HG03378 (cell line): ENCODE data around the gene RPGRIP1L.

Experiments
- ATAC-seq: cut with Tn5 transposase; IDR thresholded peaks from one replicate; pipeline ENCODE4 v1.9.1; 2021; ENCODE audit warnings: mild to moderate bottlenecking, moderate library complexity; ENCODE audit not compliant: unreplicated experiment

The RPGRIP1L gene

DNA sequence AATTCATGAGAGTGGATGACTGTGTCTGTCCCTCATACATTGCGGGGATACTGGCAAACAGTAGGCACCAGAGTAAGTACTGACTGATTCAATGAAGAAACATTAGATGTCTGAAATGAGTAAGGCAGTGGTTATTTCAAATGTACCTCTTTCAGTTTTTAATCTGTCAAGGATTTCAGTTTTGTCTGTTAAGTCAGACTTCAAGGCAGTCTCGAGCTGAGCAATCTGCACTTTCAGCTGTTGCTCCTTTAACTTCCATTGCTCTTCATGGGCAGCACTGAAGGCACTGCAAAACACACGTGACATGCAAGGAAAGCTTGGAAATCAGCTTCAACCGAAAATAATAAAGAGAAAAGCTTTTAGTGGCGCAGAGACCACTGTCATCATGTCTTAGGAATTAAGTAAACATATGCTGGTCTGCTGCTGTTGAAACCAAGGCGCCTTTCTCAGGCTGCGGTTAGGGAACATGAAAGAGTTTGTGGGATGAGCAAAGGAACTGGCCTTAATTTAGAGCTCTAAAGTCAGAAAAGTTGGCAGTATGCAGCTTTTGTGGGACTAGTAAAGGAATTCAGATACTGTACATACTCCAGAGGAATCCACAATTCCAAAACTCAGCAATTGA, 38.8 kb downstream of the RPGRIP1L start:
- no peak for ATAC-seq

- no peak for ATAC-seq
Measured at GRCh38 chr16:53662072-53662471, 41.6 kb downstream of the RPGRIP1L start.

- ATAC-seq: no peak
Measured at GRCh38 chr16:53654946-53655345, 48.7 kb downstream of the RPGRIP1L start.

DNA sequence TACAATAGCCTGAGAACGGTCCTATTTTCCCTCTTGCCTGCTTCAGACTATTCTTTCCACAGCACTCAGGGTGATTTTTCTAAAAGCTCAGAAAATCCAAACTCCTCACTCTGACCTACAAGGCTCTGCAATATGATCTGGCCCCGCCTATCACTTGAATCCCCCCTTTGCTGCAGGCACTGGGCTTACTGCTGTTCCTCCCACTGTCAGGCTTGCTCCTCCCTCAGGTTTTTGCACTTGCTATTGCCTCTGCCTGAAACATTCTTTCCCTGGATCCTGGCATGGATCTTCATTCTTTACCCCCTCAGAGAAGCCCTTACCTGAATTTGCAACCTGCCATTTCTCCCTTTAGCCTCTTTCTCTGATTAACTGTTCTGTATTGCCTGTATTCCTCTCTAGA, 52.3 kb downstream of the RPGRIP1L start:
- no peak for ATAC-seq

DNA sequence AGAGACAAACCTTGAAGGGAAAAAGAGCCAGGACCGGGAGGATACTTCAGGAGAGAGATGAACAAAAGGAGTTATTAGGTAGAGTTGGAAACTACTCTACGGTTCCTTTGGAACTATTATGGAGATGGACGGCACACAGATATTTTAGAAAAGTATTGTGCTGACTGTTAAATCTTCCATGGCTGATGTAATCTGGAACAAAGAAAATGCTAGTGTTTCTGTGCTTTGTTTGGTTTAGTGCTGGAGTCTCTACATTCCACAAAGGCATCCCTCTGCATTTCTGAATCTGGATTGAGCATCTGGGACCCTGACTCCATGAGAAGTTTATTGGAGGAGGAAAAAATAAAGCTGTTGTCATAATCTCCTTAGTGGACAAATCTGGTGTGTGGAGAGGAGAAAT, 57.2 kb downstream of the RPGRIP1L start:
- no peak for ATAC-seq

- ATAC-seq: peak; percentile 55
Measured at GRCh38 chr16:53643474-53643873, 60.2 kb downstream of the RPGRIP1L start.

DNA sequence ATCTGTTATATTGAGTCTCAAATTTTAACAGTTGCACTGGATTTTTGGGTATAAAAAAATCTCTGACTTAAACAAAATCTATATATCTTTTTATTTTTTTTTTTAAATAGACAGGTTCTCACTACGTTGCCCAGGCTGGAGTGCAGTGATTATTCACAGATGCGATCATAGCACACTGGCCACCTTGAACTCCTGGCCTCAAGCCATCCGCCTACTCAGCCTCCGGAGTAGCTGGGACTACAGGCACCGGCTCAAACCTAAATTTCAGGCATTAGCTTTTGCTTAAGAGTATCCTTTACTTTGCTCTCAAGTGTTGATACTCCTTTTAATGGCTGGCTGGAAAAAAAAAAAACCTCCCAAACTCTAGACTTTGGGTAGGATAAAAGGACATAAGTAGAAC, 61.6 kb downstream of the RPGRIP1L start:
- ATAC-seq: no peak

DNA sequence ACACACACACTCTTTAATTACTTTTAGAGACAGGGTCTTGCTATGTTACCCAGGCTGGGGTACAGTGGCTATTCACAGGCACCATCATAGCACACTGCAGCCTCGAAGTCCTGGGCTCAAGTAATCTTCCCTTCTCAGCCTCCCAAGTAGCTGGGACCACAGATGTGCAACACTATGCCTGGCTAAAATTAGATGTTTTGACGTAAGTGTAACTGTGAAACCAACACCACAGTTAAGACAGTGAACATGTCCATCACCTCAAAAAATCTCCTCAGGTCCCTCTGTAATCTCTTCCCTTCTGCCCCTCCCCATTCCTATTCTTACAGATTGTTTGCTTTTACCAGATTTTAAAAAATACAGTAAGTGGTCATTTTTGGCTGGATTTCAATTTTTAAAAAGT, 66.7 kb downstream of the RPGRIP1L start:
- no peak for ATAC-seq

GRCh38 chr16:53632526-53632925, 71.1 kb downstream of the RPGRIP1L start:
- ATAC-seq: no peak

- ATAC-seq: no peak
Measured at GRCh38 chr16:53631236-53632025, 72.2 kb downstream of the RPGRIP1L start.

- ATAC-seq: no peak
Measured at GRCh38 chr16:53629607-53630312, 73.9 kb downstream of the RPGRIP1L start.

DNA sequence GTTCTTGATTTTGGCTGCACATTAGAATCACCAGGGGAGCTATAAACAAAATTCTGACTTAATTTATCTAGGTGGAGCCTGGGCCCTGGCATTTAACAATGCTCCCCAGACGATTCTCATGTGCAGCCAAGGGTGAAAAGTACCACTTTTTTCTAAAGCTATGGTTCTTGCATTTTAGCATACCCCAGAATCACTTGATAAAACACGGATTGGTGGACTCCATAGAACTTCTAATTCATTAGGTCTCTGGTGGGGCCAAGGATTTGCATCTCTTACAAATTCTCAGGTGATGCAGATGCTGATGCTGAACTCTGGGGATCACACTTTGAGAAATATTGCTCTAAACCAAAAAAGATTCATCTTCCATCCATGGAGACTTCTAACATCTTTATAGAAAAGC, 74.5 kb downstream of the RPGRIP1L start:
- no peak for ATAC-seq

- no peak for ATAC-seq
Measured at GRCh38 chr16:53626811-53627210, 76.8 kb downstream of the RPGRIP1L start.

- no peak for ATAC-seq
Measured at GRCh38 chr16:53626161-53626560, 77.5 kb downstream of the RPGRIP1L start.

GRCh38 chr16:53625221-53625620, 78.4 kb downstream of the RPGRIP1L start:
- no peak for ATAC-seq

DNA sequence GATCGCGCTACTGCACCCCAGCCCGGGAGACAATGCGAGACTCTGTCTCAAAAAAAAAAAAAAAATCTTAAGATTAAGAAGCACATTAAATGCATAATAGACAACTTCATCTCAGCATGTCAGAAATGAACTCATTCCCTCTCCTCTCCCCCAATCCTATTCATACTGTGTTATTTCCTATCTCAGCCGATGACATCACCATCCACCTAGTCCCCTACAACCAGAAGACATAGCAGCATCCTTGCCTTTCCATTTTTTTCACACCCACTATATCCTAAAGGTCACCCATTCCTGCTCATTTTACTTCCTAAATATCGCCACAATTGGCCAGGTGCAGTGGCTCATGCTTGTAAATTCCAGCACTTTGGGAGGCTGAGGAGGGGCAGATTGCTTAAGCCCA, 81.3 kb downstream of the RPGRIP1L start:
- ATAC-seq: no peak

DNA sequence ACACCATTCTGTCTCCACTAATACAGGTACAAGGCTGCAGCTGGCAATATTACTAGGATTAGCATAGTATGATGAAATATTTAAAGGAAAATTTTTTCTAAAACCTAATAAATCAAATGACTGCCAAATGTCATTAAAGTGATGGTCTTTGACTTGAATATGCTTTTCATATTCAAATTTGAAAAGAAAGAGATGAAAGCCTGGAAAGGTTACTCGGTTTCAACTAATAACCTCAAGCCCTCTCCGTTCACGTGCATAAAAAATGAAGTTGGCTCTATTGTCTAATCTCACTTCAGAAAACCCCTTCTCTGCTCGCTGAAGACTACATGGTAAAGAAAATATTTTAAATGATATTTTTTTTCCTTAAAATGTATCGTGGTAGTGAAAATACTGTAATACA, 83.2 kb downstream of the RPGRIP1L start:
- no peak for ATAC-seq

GRCh38 chr16:53619235-53619634, 84.4 kb downstream of the RPGRIP1L start:
- no peak for ATAC-seq

DNA sequence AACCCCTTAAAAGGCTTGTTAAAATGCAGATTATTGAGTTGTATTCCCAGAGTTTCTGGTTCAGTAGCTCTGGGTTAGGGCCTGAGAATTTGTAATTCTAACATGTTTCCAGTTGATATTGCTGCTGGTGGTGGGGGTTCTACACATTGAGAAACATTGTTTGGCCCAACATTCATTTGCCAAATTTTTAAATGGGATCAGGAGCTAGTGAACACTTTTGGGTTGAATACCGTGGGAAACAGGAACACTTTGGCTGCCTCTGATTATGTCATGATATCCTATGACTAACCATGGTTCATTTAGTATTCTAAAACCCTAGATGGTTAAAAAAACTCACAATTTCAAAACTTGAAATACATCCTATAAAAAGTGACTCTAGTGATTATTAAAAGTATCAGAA, 89.3 kb downstream of the RPGRIP1L start:
- no peak for ATAC-seq

- ATAC-seq: no peak
Measured at GRCh38 chr16:53612003-53612402, 91.7 kb downstream of the RPGRIP1L start.

DNA sequence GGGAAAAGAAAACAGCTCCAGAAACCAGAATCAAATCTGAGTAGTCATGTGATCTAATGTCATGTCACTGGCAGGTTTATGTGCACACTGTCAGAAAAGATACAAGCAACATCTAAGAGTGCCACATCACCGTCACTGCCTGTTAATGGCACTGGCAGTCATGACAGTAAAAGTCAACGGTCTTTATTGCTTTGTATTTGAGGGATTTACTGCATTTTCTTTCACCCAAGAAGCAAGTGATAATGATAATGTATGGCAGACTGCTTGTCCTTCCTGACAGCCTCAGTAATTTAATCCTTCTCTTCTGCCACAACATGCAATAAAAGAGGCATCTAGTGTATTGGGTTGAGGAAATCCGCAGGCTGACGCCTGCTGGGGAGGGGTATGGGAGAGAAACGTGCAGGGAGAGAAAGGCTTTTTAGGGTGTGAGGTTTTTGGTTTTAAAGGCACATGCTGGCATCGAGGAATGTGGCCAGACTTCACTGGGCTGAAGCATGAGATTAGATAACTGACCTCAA, 92.4 kb downstream of the RPGRIP1L start:
- ATAC-seq: no peak

GRCh38 chr16:53609536-53609935, 94.1 kb downstream of the RPGRIP1L start:
- no peak for ATAC-seq
